OCI-LY3 (cell line): ENCODE measurements around the gene NOG.

Source experiments
- CTCF ChIP-seq: fragments of 200-600, 300-600 bp; sonication (generic); IDR thresholded peaks from 2 replicates; pipeline ENCODE4 v1.5.1; 2014; ENCODE audit warnings: antibody characterized with exemption, low read length, low read depth
- EZH2phosphoT487 ChIP-seq: fragments of 200-600 bp; shearing (Covaris generic); IDR thresholded peaks from 2 replicates; pipeline ENCODE4 v1.6.1; 2018; ENCODE audit warnings: antibody characterized with exemption, mixed run types, low read depth

- TF ChIP-seq CTCF (no peak), EZH2phosphoT487 (no peak)
These were observed 40.2 kb downstream of the NOG start for GRCh38 chr17:56633681-56634080.
